Umbilical cord (tissue), 2 donors: ENCODE results near the gene LAMB4. TPM values are rescaled to one million over a fixed set of nuclear protein-coding genes. Genes with fewer than 3 reads are reported as not detected.
A peak's percentile ranks its signal among the peaks of the same experiment; 100 is the strongest.

Source experiments
- DNase-seq: peaks from one replicate; pipeline ENCODE4 v3.0.0-alpha.2; 2015; ENCODE audit warnings: low spot score
- total RNA-seq: library from RNA; depleted of rRNA; stranded (reverse); fragments of >200 nt; gene quantifications from one replicate; pipeline ENCODE4 v1.2.3, GENCODE V29; 2014; ENCODE audit warnings: low replicate concordance; ENCODE audit not compliant: insufficient read depth

Gene LAMB4
- total RNA-seq, 1 donor from 2014 or later = 0.96 TPM

DNA sequence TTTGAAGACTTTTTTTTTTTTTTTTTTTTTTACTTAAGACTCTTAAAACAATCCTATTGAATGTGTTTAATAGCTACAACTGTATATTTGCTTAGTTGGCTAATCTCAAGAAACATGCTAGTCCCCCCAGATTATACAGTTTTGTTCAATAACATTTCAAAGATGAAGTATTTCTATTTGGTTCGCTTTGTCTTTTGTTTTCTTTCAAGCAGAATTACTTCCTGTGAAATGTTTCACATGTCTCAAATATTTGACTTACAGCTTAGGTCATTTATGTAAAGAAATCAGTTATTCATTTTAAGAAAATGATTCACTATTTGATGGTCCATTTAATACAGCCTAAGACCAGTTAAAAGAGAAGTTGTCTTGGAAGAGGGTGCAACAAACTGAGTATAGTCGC lies 114.4 kb downstream of the LAMB4 start:
- DNase-seq = no peak

- peak; percentile 57 for DNase-seq
These were observed 115.1 kb downstream of the LAMB4 start for GRCh38 chr7:108014747-108015682.

- no peak for DNase-seq
These were observed 115.9 kb downstream of the LAMB4 start for GRCh38 chr7:108014215-108014614.

DNA sequence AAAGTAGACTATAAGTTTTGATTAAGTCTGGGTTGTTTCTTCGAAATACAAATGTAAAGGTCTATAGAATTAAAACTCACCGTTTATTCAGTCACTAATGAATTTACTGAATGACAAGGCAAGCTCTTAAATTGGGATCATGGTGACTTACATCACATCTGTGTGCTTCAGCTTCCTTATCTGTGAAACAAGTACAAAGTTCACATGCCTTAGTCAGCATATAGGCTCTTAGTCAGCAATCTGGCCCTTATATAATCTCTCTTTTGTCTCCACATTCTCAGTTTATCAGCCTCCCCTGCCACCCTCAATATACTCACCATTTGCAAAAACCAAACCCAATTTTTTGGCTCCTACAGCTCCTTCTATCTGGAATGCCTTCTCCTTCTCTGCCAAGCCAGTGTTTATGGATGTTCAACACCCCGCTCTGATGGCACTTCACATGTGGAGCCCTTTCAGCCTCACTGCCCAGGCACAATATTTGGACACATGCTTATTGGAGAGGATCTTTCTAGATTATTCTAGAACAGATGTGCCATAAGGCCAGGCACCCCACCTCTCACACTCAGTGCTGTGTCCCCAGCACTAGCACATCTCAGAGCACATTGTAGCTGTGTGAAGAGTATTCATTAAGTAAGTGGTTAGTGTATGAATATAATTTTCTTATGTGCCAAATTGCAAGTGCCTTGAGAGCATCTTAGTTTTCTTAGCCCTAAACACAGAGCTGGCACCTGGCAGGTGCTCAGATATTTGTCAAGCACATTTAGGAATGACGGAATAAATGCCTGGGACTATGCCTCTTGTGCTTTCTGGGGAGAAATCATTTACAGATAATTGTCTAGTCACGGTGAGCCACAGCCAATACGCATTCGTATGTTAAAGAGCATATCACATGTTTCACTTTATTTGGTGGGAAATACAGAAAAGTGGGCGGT lies 117.4 kb downstream of the LAMB4 start:
- DNase-seq = no peak

- DNase-seq = no peak
These were observed 119.8 kb downstream of the LAMB4 start for GRCh38 chr7:108010377-108010776.

GRCh38 chr7:108009873-108010272 lies 120.3 kb downstream of the LAMB4 start:
- no peak for DNase-seq

- no peak for DNase-seq
These were observed 121.3 kb downstream of the LAMB4 start for GRCh38 chr7:108008827-108009226.

DNA sequence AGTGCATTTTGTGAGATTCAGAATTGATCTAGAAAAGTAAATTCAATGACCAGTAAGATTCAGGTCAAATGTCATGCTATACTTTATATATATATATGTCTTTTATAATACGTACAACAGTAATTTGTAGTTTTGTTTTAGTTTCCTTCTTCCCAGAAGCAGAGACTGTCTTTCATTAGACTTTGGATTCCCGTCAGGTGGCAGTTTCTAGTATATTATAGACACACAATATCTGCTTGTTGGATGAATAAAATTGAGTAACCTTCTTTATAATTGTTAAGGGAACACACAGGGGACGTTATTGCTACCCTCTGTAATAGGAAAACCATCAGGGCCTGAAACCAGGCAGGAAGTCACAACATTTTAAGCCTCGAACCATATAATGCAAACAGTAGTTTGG lies 121.9 kb downstream of the LAMB4 start:
- no peak for DNase-seq

GRCh38 chr7:108007762-108008161 lies 122.4 kb downstream of the LAMB4 start:
- DNase-seq = no peak

DNA sequence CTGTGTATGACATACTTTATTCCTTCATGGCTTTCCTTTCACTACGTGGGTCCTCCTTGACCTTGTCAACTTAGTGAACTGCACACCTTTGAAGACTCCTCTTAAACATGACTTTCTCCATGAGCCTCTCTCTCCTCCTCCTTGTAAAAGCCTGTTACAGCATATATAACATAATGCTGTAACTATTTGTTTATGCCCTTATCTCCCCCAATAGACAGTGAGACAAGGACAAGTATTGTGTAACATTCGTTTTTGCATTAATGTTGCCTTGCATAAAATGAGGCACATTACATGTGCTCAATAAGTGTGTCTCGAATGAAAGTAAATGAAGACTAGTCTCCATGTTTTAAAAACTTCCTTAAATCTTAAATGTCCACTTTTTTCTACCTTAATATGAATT lies 122.9 kb downstream of the LAMB4 start:
- no peak for DNase-seq

- no peak for DNase-seq
These were observed 125.7 kb downstream of the LAMB4 start for GRCh38 chr7:108004220-108005142.

GRCh38 chr7:108003599-108003935 lies 126.6 kb downstream of the LAMB4 start:
- no peak for DNase-seq

- peak; percentile 85 for DNase-seq
These were observed 127.2 kb downstream of the LAMB4 start, which contains the start of gene LAMB1 for GRCh38 chr7:108002726-108003598. TSS of gene LAMB1 (minus strand) at chr7:108003161. CDS start at chr7:108002885, 276 bp downstream.

DNA sequence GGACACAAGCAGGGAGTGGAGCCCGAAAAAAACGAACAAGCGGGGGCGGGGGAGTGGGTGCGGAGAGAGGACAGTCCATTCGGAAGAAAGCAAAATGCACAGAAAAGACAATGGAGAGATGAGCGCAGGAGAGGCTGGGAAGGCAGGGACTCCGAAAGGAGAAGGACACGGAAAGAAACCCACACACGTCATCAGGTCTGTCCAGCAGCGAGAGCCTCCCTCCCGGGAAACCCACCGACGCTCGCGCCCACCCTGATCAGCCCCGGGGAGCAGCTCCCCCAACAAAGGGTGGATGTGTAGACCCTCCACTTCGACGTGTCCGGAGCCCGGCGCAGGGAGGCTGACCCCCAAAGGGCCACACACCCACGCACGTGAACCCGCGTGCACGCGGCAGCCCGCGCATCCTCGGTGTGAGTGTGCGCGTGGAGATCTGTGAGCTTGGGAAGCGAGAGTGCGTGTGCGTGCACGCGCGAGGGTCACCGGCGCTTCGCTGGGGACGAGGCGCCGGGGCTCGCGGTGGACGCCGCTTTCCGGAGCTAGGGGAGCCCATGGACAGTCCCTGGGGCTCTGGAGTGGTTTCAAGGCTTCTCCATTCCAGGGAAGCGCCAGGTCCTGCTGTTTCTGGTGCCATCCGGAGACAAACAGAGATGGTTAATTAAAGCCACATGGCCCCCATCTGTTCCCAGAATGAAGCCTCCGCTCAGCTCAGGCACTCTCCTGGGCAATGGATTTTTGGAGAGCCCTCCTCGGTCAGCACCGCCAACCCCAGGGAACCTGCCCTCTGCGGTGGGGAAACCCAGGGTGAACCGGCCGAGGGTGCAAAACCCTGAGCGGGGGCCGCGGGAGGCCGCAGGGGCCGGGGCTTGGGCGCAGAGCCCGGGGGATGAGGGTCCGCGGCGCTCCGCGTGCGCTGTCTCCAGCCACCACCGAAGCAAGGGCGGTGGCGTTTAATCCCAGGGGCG lies 128.1 kb downstream of the LAMB4 start:
- DNase-seq = no peak

GRCh38 chr7:108000875-108001763 lies 129.0 kb downstream of the LAMB4 start:
- DNase-seq = no peak

DNA sequence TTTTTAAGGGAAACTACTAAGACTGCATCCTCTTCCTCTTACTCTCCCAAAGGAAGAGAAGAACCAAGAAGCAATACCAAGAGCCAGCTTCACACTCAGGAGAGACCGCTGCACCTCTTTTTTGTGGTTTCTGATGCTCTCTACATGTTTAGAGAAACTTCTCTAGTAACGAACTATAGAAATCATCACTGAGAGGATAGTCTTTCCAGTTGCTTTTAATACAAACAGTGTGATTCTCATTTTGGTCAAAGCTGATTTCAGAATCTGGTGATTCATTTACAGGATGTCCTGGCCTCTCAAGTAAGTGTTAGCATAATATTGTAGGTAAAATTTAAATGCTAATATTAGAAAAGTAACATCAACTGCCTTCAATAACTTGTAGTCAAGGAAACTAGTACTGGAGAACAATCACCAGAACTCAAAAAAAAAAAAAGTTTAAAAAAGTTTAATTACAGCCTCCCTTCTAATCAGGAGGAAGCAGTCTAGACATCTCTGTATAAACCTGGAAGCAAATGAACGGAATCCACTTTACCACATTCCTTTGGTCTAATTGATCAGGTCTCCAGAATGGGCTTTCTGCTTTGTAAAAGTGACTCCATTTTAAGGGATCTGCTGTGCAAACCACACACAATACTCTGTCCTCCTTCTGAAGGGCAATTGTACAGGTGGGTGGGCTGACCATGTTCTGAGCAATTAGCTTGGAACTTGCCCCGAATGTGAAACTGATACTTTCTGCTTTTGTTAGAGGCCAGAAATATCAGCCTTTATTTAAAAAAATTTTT lies 130.2 kb downstream of the LAMB4 start:
- no peak for DNase-seq
